ENCODE measurements around the gene WDR43.

The WDR43 gene

GRCh38 chr2:28929581-28929980 lies 35.1 kb downstream of the WDR43 start:
- no peaks in the 10 kb centered on the region for H3K9me3 ChIP-seq
- TF ChIP-seq, protein P1, sequence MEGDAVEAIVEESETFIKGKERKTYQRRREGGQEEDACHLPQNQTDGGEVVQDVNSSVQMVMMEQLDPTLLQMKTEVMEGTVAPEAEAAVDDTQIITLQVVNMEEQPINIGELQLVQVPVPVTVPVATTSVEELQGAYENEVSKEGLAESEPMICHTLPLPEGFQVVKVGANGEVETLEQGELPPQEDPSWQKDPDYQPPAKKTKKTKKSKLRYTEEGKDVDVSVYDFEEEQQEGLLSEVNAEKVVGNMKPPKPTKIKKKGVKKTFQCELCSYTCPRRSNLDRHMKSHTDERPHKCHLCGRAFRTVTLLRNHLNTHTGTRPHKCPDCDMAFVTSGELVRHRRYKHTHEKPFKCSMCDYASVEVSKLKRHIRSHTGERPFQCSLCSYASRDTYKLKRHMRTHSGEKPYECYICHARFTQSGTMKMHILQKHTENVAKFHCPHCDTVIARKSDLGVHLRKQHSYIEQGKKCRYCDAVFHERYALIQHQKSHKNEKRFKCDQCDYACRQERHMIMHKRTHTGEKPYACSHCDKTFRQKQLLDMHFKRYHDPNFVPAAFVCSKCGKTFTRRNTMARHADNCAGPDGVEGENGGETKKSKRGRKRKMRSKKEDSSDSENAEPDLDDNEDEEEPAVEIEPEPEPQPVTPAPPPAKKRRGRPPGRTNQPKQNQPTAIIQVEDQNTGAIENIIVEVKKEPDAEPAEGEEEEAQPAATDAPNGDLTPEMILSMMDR (IDR thresholded peaks at IDR 0.05), result no peak
- peaks cover 5 to 6% of the 10 kb centered on the region in 2 experiments for H3K4me1 ChIP-seq (ENCODE audit: control insufficient read depth in 1 of 2, insufficient read depth in 1 of 2, low read depth in 1 of 2, low read length in 1 of 2)
- H3K27me3 ChIP-seq, result no peaks in the 10 kb centered on the region
- peaks cover 35% of the 10 kb centered on the region for H3K36me3 ChIP-seq
- no peak overlapping the region for H3K27ac ChIP-seq
- no peak overlapping the region for H3K4me3 ChIP-seq (ENCODE audit: low read depth in 1 of 2, low read length in 1 of 2)

- TF ChIP-seq, protein P1 (IDR thresholded peaks at IDR 0.05), result no peak
- no peaks in the 10 kb centered on the region for H3K9me3 ChIP-seq
- H3K4me1 ChIP-seq (ENCODE audit: control insufficient read depth in 1 of 2, insufficient read depth in 1 of 2, low read depth in 1 of 2, low read length in 1 of 2), result peaks cover 5 to 6% of the 10 kb centered on the region in 2 experiments
- H3K27me3 ChIP-seq, result no peaks in the 10 kb centered on the region
- no peak overlapping the region for H3K4me3 ChIP-seq (ENCODE audit: low read depth in 1 of 2, low read length in 1 of 2)
- H3K27ac ChIP-seq, result no peak overlapping the region
- peaks cover 34% of the 10 kb centered on the region for H3K36me3 ChIP-seq
Measured at GRCh38 chr2:28930205-28930604, 35.7 kb downstream of the WDR43 start.

DNA sequence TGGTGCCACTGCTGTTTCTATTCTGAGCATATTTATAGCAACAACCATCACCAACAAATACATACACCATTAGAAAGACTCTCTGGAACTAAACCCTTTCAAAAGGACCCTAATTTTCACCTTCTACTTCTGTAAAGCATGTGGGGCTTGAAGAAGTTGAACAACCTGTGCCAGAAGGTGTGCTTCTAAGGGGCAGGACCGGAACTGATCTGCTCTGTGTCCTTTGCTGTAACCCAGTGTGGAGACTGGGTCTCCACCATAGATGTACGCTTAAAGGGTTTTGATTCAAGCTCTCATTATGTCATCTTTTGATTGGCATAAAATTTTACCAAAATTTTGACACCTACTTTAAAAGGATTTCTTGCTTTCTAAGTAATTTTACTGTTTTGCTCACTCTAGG lies 40.3 kb downstream of the WDR43 start:
- H3K4me3 ChIP-seq (ENCODE audit: low read depth in 1 of 2, low read length in 1 of 2), result no peak overlapping the region
- no peaks in the 10 kb centered on the region for H3K27me3 ChIP-seq
- H3K27ac ChIP-seq, result no peak overlapping the region
- peaks cover 30% of the 10 kb centered on the region for H3K36me3 ChIP-seq
- H3K9me3 ChIP-seq, result no peaks in the 10 kb centered on the region
- no peaks in the 10 kb centered on the region for H3K4me1 ChIP-seq (ENCODE audit: control insufficient read depth in 1 of 2, insufficient read depth in 1 of 2, low read depth in 1 of 2, low read length in 1 of 2)
- TF ChIP-seq, protein P1 (IDR thresholded peaks at IDR 0.05), result no peak

- peaks cover 46% of the 10 kb centered on the region for H3K36me3 ChIP-seq
Measured at GRCh38 chr2:28941008-28941407, 46.5 kb downstream of the WDR43 start.

DNA sequence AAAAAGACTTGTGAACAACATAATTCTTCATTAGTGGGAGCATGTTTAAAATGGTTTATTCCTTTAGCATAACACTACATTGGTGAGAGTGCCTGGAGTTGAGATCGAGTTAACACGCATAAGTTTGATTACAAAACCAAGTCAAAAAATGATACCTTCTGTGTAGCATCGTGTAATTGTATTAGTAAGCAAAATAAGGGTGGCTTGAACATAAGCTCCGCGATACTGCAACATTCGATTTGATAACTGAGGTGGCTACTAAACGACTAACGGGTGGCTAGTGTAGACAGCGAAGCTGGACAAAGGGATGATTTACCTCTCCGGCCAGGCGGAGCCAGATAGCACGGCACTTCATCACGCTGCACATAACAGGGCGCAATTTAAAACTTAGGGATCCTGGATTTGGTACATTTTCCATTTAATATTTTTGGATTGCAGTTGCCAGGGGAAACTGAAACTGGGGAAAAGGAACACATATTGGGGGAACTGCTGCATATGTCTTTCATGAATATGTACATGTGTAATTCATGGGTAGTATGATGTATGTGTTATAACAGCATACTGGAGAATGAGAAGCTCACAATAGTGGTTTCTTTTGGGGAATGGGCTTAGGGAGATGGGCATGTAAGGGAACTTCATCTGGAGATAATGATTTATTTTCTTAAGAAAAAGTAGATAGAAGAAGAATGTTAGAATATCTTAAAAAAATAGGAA lies 50.2 kb downstream of the WDR43 start:
- Histone ChIP-seq H3K4me3 (ENCODE audit: low read depth in 1 of 2, low read length in 1 of 2) (no peak overlapping the region), H3K27me3 (no peaks in the 10 kb centered on the region), H3K9me3 (no peaks in the 10 kb centered on the region), H3K4me1 (ENCODE audit: control insufficient read depth in 1 of 2, insufficient read depth in 1 of 2, low read depth in 1 of 2, low read length in 1 of 2) (no peaks in the 10 kb centered on the region), H3K27ac (no peak overlapping the region), H3K36me3 (peaks cover 48% of the 10 kb centered on the region)
- TF ChIP-seq, protein P1 (IDR thresholded peaks at IDR 0.05), result no peak

More at GRCh38 chr2:28941008-28941407, 46.5 kb downstream of the WDR43 start:
- Histone ChIP-seq H3K9me3 (no peaks in the 10 kb centered on the region), H3K27ac (no peak overlapping the region), H3K4me1 (ENCODE audit: control insufficient read depth in 1 of 2, insufficient read depth in 1 of 2, low read depth in 1 of 2, low read length in 1 of 2) (no peaks in the 10 kb centered on the region), H3K4me3 (ENCODE audit: low read depth in 1 of 2, low read length in 1 of 2) (no peak overlapping the region), H3K27me3 (no peaks in the 10 kb centered on the region)
- TF ChIP-seq, protein P1 (IDR thresholded peaks at IDR 0.05), result no peak
